ENCODE measurements around the gene B3GNT9. TPM values are rescaled to one million over a fixed set of nuclear protein-coding genes. Genes with fewer than 3 reads are reported as not detected.

Gene B3GNT9
- total RNA-seq, 1 experiment from 2014 or later = 11.5 TPM

DNA sequence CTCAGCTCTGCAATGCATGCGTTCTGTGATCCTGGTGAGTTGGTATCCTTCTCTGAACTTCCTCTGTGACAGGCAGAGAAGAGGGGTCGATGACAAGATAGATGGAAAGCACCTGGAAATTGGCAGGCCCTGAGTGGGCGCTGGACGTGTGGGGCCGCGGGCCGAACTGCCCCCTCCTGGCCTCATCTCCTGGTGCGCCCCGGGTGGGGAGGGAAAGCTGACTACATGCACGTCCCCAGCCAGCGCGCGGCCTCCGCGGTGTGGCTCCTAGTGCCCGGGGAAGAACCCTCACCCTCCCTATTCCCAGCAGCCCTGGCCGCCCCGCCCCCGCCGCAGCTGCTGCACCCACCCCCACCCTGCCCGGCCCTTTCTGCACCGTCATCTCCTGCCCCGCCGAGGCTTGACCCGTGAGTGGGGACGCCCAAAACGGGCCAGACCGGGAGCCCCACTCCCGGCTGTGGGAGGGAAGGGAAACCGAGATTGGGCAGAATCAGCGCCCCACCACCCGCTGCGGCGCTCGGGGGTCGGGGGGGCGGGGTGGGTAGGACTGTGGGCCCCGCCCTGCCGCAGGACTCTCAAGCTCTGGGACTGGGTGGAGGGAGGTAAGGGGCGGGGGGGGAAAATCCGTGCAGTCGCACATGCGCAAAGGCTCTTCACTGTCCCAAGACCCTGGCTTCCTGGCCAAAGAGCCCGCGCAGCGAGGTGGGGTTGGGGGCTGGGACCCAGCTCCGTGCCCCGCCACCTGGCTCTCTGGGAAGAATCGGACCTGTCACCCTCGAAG lies 19.6 kb upstream of the B3GNT9 start, which contains the start of gene NOL3:
NOL3 (plus strand) TSS at position 371 of the 781 bp plus-strand sequence.
- ChIA-PET CTCF (interaction anchor here (0.5 to 1.1 kb wide), 4 partner anchors 10 to 293 kb away, joined by 3 to 4 read pairs (median 3); partner anchors contain the start of genes FBXL8 and TRADD), POLR2A (interaction anchor here (0.7 kb wide), 1 partner anchor 10 kb away, joined by 3 read pairs; no protein-coding TSS in a partner anchor)
- in situ Hi-C loops (cut with HindIII; ENCODE audit: low pct_unique_long_range_greater_than_20kb, low sequenced_read_pairs) (no loop called here), intact Hi-C loops (cut with micrococcal nuclease; ENCODE audit: unreplicated experiment) (no loop called here)
- no peaks in the 10 kb centered on the region for H3K9me3 ChIP-seq (ENCODE audit: control insufficient read depth, insufficient read depth, low read depth, low read length)
- no peaks in the 10 kb centered on the region for H3K27me3 ChIP-seq (ENCODE audit: control insufficient read depth, insufficient read depth, low read length)
- no TSS peak for BruUV-seq (replicated peaks)
- DNase-seq (ENCODE audit: low read depth, low spot score) (no peak), ATAC-seq (peak; percentile 78)
- TF ChIP-seq, protein P1, sequence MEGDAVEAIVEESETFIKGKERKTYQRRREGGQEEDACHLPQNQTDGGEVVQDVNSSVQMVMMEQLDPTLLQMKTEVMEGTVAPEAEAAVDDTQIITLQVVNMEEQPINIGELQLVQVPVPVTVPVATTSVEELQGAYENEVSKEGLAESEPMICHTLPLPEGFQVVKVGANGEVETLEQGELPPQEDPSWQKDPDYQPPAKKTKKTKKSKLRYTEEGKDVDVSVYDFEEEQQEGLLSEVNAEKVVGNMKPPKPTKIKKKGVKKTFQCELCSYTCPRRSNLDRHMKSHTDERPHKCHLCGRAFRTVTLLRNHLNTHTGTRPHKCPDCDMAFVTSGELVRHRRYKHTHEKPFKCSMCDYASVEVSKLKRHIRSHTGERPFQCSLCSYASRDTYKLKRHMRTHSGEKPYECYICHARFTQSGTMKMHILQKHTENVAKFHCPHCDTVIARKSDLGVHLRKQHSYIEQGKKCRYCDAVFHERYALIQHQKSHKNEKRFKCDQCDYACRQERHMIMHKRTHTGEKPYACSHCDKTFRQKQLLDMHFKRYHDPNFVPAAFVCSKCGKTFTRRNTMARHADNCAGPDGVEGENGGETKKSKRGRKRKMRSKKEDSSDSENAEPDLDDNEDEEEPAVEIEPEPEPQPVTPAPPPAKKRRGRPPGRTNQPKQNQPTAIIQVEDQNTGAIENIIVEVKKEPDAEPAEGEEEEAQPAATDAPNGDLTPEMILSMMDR (IDR thresholded peaks at IDR 0.05) = no peak
- no peaks in the 10 kb centered on the region; the same call in 1 of the 2 replicates for H3K36me3 ChIP-seq (ENCODE audit: control insufficient read depth, insufficient read depth, low read length)
- peaks cover 18% of the 10 kb centered on the region for H3K4me1 ChIP-seq (ENCODE audit: control insufficient read depth, insufficient read depth, low read length)
- H3K4me3 ChIP-seq (ENCODE audit: low read depth in 2 of 2, low read length in 2 of 2) = peak within 1 kb of the TSS; percentile 38 to 57
- peak within 1 kb of the TSS; percentile 92 for H3K27ac ChIP-seq (ENCODE audit: low read length)

DNA sequence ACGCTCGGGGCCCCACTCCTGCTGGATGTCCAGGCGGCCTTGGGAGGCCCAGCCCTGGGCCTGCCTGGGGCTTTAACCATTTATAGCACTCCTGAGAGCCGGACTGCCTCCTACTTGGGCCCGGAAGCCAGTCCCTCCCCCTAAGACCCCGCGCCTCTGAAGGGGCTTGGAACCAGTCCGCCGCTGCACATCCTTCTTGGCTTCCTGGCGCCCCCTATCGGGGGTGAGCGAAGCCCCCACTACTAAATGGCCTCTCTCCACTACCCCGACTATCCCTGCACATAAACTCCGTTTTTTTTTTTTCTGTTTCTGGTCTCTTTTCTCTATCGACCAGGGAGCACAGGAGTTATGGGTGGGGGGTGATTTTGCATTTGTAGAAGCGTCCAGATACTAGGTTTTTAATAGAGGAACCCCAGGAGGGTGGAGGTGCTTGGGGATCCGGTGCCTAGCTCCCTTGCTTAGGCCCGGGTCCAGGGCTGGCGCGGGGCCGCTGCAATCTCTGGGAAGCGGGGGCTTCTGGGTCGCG lies 18.9 kb upstream of the B3GNT9 start:
- ATAC-seq (no peak), DNase-seq (ENCODE audit: low read depth, low spot score) (no peak)
- H3K9me3 ChIP-seq (ENCODE audit: control insufficient read depth, insufficient read depth, low read depth, low read length) = no peaks in the 10 kb centered on the region
- CTCF ChIA-PET = interaction anchor here (0.6 kb wide), 1 partner anchor 14 kb away, joined by 3 read pairs; no protein-coding TSS in a partner anchor
- BruUV-seq (replicated peaks) = no TSS peak
- TF ChIP-seq TCF7L2 (IDR thresholded peaks at IDR 0.05; ENCODE audit: low read depth, low read length) = no peak
- TF ChIP-seq, protein P2, sequence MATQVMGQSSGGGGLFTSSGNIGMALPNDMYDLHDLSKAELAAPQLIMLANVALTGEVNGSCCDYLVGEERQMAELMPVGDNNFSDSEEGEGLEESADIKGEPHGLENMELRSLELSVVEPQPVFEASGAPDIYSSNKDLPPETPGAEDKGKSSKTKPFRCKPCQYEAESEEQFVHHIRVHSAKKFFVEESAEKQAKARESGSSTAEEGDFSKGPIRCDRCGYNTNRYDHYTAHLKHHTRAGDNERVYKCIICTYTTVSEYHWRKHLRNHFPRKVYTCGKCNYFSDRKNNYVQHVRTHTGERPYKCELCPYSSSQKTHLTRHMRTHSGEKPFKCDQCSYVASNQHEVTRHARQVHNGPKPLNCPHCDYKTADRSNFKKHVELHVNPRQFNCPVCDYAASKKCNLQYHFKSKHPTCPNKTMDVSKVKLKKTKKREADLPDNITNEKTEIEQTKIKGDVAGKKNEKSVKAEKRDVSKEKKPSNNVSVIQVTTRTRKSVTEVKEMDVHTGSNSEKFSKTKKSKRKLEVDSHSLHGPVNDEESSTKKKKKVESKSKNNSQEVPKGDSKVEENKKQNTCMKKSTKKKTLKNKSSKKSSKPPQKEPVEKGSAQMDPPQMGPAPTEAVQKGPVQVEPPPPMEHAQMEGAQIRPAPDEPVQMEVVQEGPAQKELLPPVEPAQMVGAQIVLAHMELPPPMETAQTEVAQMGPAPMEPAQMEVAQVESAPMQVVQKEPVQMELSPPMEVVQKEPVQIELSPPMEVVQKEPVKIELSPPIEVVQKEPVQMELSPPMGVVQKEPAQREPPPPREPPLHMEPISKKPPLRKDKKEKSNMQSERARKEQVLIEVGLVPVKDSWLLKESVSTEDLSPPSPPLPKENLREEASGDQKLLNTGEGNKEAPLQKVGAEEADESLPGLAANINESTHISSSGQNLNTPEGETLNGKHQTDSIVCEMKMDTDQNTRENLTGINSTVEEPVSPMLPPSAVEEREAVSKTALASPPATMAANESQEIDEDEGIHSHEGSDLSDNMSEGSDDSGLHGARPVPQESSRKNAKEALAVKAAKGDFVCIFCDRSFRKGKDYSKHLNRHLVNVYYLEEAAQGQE (IDR thresholded peaks at IDR 0.05; ENCODE audit: insufficient read depth in 1 of 2, low read depth in 2 of 2, low read length in 1 of 2) = no peak
- TF ChIP-seq, protein P1 (IDR thresholded peaks at IDR 0.05) = peak; percentile 80
- peak overlapping the region; percentile 83 for H3K27ac ChIP-seq (ENCODE audit: low read length)
- in situ Hi-C loops (cut with HindIII; ENCODE audit: low pct_unique_long_range_greater_than_20kb, low sequenced_read_pairs) (no loop called here), intact Hi-C loops (cut with micrococcal nuclease; ENCODE audit: unreplicated experiment) (no loop called here)
- H3K36me3 ChIP-seq (ENCODE audit: control insufficient read depth, insufficient read depth, low read length) = no peaks in the 10 kb centered on the region; the same call in 1 of the 2 replicates
- peak overlapping the region; percentile 38 to 57 for H3K4me3 ChIP-seq (ENCODE audit: low read depth in 2 of 2, low read length in 2 of 2)
- POLR2A ChIA-PET = no interaction called here
- peaks cover 18% of the 10 kb centered on the region for H3K4me1 ChIP-seq (ENCODE audit: control insufficient read depth, insufficient read depth, low read length)
- no peaks in the 10 kb centered on the region for H3K27me3 ChIP-seq (ENCODE audit: control insufficient read depth, insufficient read depth, low read length)

Measured in Panc1 (cell line).